HepG2 (cell line): ENCODE measurements around the gene TMEM237. TPM values are rescaled to one million over a fixed set of nuclear protein-coding genes. Genes with fewer than 3 reads are reported as not detected.

Experiments used
- DMAP1 ChIP-seq: IDR thresholded peaks from 2 replicates; pipeline ENCODE4 v1.6.1; 2016
- MXI1 ChIP-seq: IDR thresholded peaks from 3 replicates; pipeline ENCODE4 v1.6.1; 2012; ENCODE audit warnings: low read depth, low read length, inconsistent platforms, borderline replicate concordance
- RELA ChIP-seq: sonication (generic); formaldehyde crosslinking; IDR thresholded peaks from 2 replicates; pipeline ENCODE4 v1.4.0; 2020; ENCODE audit warnings: missing genetic modification reagents
- SETDB1 ChIP-seq: sonication (generic); formaldehyde crosslinking; IDR thresholded peaks from 2 replicates; pipeline ENCODE4 v1.5.1; 2020; ENCODE audit warnings: missing genetic modification reagents, mild to moderate bottlenecking, borderline replicate concordance
- SIX1 ChIP-seq: sonication (generic); formaldehyde crosslinking; IDR thresholded peaks from 2 replicates; pipeline ENCODE4 v1.4.0; 2020; ENCODE audit warnings: missing genetic modification reagents, borderline replicate concordance
- SMAD3 ChIP-seq: sonication (generic); formaldehyde crosslinking; IDR thresholded peaks from 2 replicates; pipeline ENCODE4 v1.4.0; 2020; ENCODE audit warnings: missing genetic modification reagents
- SRY ChIP-seq: sonication (generic); formaldehyde crosslinking; IDR thresholded peaks from 2 replicates; pipeline ENCODE4 v1.8.0; 2022; ENCODE audit warnings: mild to moderate bottlenecking, missing genetic modification reagents
- TSC22D2 ChIP-seq: sonication (generic); formaldehyde crosslinking; IDR thresholded peaks from 2 replicates; pipeline ENCODE4 v1.5.1; 2020; ENCODE audit warnings: missing genetic modification reagents, mild to moderate bottlenecking, borderline replicate concordance
- ZMYM2 ChIP-seq: sonication (generic); formaldehyde crosslinking; IDR thresholded peaks from 2 replicates; pipeline ENCODE4 v1.8.0; 2022; ENCODE audit warnings: mild to moderate bottlenecking, missing genetic modification reagents
- ZNF326 ChIP-seq: sonication (generic); formaldehyde crosslinking; IDR thresholded peaks from 2 replicates; pipeline ENCODE4 v1.4.0; 2020; ENCODE audit warnings: missing genetic modification reagents, borderline replicate concordance
- ZNF329 ChIP-seq: sonication (generic); formaldehyde crosslinking; IDR thresholded peaks from 2 replicates; pipeline ENCODE4 v1.9.0; 2021; ENCODE audit warnings: low read depth, mild to moderate bottlenecking, missing genetic modification reagents
- ZNF383 ChIP-seq: sonication (generic); formaldehyde crosslinking; IDR thresholded peaks from 2 replicates; pipeline ENCODE4 v1.4.0; 2020; ENCODE audit warnings: missing genetic modification reagents, mild to moderate bottlenecking, borderline replicate concordance
- ZNF616 ChIP-seq: sonication (generic); formaldehyde crosslinking; IDR thresholded peaks from 2 replicates; pipeline ENCODE4 v1.5.0; 2020; ENCODE audit warnings: low read depth, mild to moderate bottlenecking, missing genetic modification reagents
- ZNF781 ChIP-seq: sonication (generic); formaldehyde crosslinking; IDR thresholded peaks from 2 replicates; pipeline ENCODE4 v1.5.1; 2020; ENCODE audit warnings: borderline replicate concordance, mild to moderate bottlenecking, missing genetic modification reagents; ENCODE audit errors: not compliant biosample characterization
- polyA plus RNA-seq, 8 experiments: library from polyadenylated mRNA; depleted of rRNA in 3 of 8; stranded (reverse) in 7 of 8; unstranded in 1 of 8; fragments of >200 nt; fragmentation: Illumina TruSeq in 4 of 8; extraction: Trizol in 4 of 8; gene quantifications; 2 replicates each; pipeline versions ENCODE4 v1.2.1 to v1.2.3, GENCODE V29; 2011 to 2016; ENCODE audit warnings: low read depth in 4 of 8, missing spikeins in 1 of 8, mixed read lengths in 1 of 8; ENCODE audit not compliant: insufficient read depth in 1 of 8
- total RNA-seq, 5 experiments: library from RNA; depleted of rRNA; stranded (reverse); fragments of >200 nt; fragmentation: Illumina TruSeq; extraction: Trizol; gene quantifications; 2 replicates each; pipeline ENCODE4 v1.2.3, GENCODE V29; 2016; ENCODE audit warnings: low read depth in 1 of 5
- TF ChIP-seq, protein P1 (sequence below): fragments of 450-650 bp; IDR thresholded peaks from 2 replicates; pipeline ENCODE4 v1.6.1; 2017; ENCODE audit warnings: mild to moderate bottlenecking
- TF ChIP-seq, protein P2 (sequence below): IDR thresholded peaks from 2 replicates; pipeline ENCODE4 v1.4.0; 2020; ENCODE audit warnings: mild to moderate bottlenecking, missing genetic modification reagents

The TMEM237 gene
- total and polyA plus RNA-seq, 2 of the 13 experiments (the other 11 are each of a cell fraction or from before 2014, with no cell fraction given), result 21.8 to 36.1 TPM

DNA sequence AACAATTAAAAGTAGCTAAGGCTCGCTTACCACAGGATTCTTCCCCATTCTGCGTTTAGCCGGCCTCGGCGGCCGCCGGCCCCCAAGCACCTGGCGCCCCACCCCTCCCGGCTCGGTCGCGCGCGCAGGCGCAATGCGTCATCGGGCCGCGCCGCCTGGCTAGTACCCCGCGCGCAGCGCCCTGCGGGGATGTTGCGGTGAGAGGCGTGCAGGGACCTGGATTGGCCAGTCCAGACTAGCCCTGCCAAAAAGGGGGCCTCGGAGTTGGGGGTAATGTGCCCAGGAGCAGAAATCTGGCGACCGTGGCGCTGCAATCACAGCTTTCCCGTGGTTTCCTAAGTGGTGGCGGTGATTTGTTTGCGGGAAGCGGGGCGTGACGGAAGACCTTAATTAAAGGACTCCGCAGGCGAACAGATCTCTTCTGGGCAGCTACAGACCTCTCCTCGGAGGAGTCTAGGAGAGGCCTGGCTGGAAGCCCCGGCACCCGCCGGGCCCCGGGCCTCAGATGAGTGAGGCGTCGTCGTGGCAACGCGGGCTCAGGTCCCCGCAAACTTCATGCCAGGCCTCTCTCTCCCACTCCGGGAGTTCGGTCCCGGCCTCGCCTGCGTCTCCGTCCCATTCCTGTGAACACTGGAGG is 606 bp downstream of the TMEM237 start (continued):
- TF ChIP-seq RELA (peak; percentile 86; the same call in 1 of the 2 replicates), SETDB1 (no peak), ZNF616 (peak; percentile 79; the same call in 1 of the 2 replicates), SRY (CRISPR knock-in tag) (0 out of 2 replicates have a peak, but pooled peaks have one; percentile 13), ZMYM2 (CRISPR knock-in tag) (peak; percentile 18), SMAD3 (no peak), SIX1 (CRISPR knock-in tag) (no peak), DMAP1 (CRISPR knock-in tag) (peak; percentile 86; the same call in 1 of the 2 replicates), MXI1 (peak; percentile 85; the same call in 2 of the 3 replicates), ZNF326 (no peak), ZNF781 (CRISPR knock-in tag) (peak; percentile 49), TSC22D2 (CRISPR knock-in tag) (peak; percentile 65; the same call in 1 of the 2 replicates), ZNF329 (CRISPR knock-in tag) (no peak), ZNF383 (CRISPR knock-in tag) (no peak)
- TF ChIP-seq, protein P1, sequence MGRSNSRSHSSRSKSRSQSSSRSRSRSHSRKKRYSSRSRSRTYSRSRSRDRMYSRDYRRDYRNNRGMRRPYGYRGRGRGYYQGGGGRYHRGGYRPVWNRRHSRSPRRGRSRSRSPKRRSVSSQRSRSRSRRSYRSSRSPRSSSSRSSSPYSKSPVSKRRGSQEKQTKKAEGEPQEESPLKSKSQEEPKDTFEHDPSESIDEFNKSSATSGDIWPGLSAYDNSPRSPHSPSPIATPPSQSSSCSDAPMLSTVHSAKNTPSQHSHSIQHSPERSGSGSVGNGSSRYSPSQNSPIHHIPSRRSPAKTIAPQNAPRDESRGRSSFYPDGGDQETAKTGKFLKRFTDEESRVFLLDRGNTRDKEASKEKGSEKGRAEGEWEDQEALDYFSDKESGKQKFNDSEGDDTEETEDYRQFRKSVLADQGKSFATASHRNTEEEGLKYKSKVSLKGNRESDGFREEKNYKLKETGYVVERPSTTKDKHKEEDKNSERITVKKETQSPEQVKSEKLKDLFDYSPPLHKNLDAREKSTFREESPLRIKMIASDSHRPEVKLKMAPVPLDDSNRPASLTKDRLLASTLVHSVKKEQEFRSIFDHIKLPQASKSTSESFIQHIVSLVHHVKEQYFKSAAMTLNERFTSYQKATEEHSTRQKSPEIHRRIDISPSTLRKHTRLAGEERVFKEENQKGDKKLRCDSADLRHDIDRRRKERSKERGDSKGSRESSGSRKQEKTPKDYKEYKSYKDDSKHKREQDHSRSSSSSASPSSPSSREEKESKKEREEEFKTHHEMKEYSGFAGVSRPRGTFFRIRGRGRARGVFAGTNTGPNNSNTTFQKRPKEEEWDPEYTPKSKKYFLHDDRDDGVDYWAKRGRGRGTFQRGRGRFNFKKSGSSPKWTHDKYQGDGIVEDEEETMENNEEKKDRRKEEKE, result no peak
- TF ChIP-seq, protein P2, sequence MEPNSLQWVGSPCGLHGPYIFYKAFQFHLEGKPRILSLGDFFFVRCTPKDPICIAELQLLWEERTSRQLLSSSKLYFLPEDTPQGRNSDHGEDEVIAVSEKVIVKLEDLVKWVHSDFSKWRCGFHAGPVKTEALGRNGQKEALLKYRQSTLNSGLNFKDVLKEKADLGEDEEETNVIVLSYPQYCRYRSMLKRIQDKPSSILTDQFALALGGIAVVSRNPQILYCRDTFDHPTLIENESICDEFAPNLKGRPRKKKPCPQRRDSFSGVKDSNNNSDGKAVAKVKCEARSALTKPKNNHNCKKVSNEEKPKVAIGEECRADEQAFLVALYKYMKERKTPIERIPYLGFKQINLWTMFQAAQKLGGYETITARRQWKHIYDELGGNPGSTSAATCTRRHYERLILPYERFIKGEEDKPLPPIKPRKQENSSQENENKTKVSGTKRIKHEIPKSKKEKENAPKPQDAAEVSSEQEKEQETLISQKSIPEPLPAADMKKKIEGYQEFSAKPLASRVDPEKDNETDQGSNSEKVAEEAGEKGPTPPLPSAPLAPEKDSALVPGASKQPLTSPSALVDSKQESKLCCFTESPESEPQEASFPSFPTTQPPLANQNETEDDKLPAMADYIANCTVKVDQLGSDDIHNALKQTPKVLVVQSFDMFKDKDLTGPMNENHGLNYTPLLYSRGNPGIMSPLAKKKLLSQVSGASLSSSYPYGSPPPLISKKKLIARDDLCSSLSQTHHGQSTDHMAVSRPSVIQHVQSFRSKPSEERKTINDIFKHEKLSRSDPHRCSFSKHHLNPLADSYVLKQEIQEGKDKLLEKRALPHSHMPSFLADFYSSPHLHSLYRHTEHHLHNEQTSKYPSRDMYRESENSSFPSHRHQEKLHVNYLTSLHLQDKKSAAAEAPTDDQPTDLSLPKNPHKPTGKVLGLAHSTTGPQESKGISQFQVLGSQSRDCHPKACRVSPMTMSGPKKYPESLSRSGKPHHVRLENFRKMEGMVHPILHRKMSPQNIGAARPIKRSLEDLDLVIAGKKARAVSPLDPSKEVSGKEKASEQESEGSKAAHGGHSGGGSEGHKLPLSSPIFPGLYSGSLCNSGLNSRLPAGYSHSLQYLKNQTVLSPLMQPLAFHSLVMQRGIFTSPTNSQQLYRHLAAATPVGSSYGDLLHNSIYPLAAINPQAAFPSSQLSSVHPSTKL (CRISPR knock-in tag), result no peak
